ENCODE results near the gene FADD.
A peak's percentile ranks its signal among the peaks of the same experiment; 100 is the strongest.
"Not testable (repeated sequence)": the region's sequence is repeated elsewhere in the genome, so short reads cannot be mapped to it uniquely, and the experiment has no call there.

FADD gene

DNA sequence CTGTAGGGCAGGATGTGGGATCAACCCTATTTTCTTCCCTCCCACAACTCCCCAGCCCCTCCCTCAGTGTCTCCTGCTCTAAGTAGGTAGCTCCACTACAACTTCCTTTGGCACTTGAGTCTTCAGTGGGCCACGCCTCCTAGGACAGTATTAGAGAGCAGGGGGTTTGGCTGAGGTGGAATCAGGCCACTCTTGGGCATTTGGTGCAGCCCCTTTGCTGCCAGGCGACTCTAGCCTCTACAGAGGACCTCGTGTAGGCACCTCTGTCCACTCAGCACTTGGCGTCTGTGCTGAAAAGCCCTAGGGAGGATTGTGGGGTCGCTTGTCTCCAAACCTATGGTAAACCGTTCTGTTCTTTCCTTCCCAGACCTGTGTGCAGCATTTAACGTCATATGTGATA, 2.7 kb downstream of the FADD start:
- no peak for DNase-seq

DNA sequence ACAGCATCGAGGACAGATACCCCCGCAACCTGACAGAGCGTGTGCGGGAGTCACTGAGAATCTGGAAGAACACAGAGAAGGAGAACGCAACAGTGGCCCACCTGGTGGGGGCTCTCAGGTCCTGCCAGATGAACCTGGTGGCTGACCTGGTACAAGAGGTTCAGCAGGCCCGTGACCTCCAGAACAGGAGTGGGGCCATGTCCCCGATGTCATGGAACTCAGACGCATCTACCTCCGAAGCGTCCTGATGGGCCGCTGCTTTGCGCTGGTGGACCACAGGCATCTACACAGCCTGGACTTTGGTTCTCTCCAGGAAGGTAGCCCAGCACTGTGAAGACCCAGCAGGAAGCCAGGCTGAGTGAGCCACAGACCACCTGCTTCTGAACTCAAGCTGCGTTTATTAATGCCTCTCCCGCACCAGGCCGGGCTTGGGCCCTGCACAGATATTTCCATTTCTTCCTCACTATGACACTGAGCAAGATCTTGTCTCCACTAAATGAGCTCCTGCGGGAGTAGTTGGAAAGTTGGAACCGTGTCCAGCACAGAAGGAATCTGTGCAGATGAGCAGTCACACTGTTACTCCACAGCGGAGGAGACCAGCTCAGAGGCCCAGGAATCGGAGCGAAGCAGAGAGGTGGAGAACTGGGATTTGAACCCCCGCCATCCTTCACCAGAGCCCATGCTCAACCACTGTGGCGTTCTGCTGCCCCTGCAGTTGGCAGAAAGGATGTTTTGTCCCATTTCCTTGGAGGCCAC, 3.3 kb downstream of the FADD start:
- DNase-seq, result no peak

DNA sequence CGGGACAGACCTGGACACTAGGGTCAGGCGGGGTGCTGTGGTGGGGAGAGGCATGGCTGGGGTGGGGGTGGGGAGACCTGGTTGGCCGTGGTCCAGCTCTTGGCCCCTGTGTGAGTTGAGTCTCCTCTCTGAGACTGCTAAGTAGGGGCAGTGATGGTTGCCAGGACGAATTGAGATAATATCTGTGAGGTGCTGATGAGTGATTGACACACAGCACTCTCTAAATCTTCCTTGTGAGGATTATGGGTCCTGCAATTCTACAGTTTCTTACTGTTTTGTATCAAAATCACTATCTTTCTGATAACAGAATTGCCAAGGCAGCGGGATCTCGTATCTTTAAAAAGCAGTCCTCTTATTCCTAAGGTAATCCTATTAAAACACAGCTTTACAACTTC, 3.9 kb downstream of the FADD start:
- DNase-seq, result no peak

DNA sequence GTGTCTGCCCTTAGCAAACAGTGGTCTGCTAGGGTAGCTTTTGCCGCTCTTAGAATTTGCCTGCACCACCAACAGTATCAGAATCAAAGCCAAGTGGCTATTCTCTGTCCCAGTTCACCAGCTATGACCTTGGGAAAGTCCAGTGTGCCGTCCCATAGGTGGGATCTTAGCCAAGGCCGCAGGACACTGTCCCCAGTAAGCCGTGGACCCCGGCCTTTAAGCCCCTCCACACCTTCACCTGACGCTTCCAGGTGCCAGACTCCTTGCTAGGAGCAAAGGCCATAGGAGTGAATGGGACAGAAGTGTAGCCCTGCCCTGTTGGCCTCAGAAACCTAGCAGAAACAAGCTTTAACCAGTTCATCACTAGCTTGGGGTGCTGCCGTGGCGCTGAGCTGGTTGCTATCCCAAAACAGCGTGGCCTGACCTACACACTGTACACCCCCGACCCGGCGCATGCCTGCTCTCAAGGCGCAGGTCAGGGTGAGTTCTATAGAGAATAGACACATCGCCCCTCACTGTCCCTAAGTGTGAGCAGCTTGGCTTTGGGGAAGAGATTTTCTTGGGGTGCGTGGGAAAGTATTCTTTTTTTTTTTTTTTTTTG, 4.5 kb downstream of the FADD start:
- DNase-seq, result no peak

DNA sequence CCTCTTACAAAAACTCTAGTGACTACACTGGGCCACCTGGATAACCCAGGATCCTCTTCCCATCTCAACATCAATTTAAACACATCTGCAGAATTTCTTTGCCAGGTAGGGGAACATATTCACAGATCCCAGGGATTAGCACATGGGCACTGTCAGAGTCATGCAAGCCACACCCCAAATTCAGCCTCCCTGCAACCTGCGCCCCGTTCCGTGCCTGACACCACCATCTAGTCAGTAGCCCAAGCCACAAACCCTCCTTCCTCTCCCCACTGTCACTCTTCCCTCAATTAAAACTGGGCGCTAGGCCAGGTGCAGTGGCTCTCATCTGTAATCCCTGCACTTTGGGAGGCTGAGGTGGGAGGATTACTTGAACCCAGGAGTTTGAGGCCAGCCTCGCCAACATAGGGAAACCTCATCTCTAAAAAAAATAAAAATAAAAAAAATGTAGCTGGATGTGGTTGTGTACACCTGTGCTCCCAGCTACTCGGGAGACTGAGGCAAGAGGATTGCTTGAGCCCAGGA, 6.4 kb downstream of the FADD start:
- DNase-seq, result no peak

DNA sequence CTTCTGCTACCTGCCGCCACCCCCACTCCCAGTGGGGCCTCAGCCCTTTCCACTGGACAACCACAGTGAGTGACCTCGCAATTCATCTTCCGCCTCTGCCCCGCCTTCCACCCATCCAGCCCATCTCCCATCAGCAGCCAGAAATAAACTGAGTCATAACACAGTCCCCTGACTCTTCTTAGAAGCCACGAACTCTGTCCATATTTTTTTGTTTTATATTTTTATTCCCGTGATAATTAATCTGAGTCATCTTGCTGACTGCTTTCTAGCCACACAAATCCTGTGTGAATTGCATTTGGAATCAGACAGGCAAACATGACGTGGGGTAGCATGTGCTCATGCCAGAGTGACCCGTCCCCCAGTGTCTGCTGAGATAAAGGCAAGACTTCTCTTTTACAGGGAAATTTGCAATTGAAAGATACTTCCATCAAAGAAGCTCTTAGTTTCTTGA, 7.0 kb downstream of the FADD start:
- DNase-seq, result no peak

DNA sequence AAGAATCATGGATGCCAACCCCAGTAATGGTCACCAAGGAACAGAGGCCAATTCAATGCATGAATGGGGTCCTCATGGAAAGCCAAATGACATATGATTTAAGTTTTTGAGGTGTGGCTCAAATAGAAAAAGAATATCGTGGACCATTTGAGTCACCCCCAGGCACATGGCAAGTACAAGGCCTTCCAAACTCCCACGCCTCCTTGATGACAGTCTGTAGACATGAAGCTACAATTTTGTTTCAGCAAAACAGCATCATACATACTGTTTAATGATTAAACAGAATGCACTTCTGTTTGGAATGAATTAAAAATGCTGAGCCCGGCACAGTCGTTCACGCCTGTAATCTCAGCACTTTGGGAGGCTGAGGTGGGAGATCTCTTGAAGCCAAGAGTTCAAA, 7.4 kb downstream of the FADD start:
- DNase-seq, result no peak

DNA sequence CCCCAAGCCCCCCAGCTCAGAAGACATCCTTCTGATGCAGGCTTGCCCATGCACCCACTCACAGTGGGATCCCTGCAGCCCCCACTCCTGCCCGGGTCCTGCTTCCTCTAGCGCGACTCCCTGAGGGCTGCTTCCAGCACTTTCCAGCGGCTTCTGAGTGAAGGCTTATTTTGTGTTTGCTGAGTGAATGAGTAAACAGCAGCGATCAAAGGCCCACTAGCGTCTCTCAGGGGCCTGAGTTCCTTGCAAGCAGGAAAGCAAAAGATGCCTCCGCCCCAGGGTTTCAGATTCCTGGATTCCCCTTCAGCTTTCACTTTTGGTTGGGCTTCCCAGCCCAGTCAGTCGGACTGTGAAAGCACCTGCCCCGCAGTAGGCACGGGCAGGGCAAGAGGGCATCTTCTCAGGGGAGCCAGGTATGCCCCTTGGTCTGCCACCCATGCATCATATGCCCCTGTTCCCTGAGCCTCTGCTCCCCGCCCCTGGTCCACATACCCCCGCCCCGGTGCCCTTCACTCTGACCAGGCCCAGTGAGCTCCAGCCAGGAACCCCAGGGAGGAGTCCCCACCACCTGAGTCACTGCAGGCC, 9.2 kb downstream of the FADD start:
- DNase-seq, result peak; percentile 28

DNA sequence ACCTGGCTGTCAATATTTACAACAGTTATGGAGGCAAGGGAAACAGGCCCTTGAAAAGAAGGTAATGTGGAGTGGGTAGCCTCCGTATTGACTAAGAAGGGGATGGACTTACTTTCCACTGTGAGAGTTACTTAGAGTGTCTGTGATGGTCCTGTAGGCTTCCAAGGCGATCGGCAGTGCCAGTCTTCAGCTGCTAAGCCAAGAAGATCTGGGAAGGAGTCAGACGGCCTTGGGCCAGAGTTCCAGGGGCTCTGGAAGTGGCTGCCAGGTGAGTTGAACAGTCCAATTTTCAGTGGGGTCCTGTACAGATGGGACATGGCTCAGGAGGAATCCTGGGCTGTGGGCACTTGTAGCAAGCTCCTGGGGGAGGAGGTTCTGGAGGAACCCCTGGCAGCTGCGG, 14.3 kb downstream of the FADD start:
- not testable (repeated sequence) for DNase-seq

DNA sequence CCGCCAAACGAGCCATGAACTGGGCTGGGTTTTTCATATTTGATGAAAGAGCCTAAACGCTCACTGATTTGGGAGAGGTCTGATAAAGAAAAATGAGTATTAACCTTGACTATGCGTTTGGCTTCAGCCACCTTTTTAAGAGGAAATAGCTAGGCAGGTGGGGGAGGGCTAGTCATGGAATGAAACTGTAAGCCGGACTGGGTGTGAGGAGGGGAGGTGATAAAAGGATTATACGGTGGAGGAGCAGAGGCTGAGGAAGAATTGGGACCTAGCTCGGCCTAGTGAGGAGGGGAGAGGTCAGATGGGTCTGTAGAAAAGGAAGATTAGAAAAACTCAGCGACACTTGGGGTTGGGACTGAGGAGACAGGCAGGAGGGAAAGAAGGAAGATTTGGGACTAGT, 15.0 kb downstream of the FADD start:
- DNase-seq, result not testable (repeated sequence)

DNA sequence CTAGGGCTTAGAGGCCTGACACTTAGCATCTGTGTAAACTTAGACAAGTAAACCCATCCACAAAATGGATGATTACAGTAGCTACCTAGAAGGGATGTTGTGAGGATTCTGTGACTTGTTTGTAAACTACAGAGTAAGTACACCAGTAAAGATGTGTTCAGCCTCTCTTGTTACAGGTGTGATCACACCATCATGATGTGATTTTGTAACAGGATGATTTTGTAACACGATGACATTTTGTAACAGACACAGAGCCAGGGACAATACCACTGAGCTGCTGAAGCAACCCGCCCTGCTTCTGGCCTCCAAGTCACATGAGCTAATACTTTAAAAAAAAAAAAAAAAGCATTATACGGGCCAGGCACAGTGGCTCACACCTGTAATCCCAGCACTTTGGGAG, 17.0 kb downstream of the FADD start:
- DNase-seq, result no peak

DNA sequence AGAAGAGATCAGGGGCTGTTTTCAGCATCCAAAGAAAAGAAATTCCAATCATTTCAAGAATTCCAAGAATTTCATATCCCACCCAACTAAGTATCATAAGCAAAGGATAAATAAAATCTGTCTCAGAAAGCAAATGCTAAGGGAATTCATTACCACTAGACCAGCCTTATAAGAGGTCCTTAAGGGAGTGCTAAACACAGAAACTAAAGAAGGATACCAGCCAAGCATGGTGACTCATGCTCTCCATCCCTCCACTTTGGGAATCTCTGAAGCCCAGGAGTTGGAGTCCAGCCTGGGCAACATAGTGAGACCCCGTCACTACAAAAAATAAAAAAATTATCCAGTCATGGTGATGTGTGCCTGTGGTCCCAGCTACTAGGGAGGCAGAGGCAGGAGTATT, 17.8 kb downstream of the FADD start:
- no peak for DNase-seq

DNA sequence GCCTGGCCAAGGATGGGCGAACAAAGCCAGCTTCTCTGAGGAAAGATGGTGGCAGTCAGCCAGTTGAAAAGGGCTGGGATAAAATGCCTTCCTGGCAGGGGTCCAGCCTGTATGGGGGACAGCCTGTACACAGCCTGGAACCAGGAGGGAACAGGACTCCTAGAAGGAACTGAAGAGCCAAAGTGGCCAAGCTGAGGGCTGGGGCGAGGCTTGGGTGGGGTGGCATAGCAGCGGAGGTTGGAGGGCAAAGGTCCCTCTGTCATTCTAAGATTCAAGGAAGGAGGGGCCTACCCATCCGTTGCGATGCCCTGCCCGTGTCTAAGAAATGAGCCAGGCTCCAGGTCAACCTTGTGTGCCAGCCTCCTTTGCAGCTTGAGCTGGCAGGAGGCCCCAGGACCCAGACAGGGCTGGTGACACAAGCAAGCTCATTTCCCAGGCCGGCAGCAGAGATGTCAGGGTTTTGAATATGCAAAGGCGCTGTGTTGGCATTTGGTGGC, 22.6 kb downstream of the FADD start:
- DNase-seq, result peak; percentile 37

DNA sequence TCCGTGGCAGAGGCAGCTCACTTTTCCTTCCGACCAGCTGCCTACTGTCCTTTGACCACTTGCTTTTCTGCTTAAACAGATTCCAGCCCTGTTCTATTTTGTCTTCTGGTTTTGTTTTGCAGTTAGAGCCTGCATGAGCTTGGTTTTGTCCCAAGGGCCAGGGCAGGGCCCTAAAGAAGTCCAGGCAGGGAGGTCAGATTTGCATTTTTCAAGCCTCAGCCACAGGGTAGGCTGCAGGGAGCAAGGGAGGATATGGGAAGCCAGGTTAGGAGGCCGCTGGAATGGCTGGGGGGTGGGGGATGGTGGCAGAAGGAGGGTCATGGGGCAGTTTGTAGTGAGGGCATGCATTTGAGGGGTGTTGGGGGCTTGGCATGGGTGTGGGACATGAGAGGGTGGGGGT, 23.1 kb downstream of the FADD start:
- DNase-seq, result no peak

DNA sequence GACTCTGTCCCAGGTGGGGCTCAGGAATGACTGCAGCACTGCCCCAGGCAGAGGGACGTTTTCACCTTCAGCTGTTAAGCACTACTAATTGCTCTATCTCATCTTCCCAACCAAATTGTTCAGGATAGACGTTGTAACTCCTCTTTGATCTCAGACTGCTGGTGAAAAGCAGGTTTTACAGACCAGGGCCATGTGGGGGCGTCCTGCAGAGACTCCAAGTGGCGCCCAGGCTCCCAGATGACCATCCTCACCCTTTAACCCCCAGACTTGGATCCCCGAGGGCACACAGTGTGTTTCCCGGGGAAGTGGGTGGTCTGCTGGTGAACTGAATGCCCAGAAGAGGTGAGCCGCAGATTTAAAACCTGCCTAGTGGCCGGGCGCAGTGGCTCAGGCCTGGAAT, 23.9 kb downstream of the FADD start:
- DNase-seq, result peak; percentile 41

DNA sequence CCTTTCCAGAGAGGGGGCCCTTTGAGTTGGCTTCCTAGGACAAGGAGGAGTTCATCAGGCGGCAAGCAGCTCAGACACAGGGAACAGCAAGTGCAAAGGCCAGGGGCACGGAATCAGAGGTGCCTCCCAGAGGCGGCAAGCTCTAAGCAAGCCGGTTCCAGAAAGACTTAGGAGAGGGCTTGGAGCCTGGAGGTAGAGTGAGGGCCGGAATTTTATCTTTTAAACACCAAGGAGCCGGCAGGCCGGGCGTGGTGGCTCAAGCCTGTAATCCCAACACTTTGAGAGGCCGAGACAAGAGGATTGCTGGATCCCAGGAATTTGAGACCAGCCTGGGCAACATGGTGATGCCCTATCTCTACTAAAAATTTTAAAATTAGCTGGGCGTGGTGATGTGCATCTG, 26.6 kb downstream of the FADD start:
- no peak for DNase-seq

DNA sequence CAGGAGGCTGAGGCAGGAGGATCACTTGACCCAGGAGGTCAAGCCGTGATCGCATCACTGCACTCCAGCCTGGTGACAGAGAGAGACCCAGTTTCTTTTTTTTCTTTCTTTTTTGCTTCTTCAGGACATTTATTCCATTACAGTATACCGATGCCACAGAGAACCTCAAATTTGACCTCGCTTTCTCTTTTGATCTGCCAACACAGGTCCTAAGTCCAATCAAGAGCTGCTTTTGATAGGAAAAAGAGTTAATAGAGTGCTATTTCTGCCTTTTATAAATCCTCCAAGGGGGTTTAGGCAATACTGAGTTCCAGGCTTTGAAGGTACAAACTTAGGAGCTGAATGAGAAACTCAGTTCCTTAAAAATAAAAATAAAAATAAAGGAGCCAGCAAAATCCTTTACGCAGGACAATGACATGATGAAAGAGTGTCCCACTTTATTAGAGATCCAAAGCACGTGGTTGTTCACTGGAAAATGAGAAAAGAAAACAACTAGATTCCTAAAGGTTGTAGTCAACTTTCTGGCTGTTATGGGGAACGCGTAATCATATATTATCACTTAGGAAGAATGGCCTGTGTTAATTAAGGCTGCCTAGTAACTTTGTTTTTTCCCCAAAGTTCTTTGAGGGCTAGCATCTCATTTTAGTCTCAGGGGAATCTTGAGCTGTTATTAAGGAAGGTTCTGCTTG, 27.2 kb downstream of the FADD start:
- no peak for DNase-seq

DNA sequence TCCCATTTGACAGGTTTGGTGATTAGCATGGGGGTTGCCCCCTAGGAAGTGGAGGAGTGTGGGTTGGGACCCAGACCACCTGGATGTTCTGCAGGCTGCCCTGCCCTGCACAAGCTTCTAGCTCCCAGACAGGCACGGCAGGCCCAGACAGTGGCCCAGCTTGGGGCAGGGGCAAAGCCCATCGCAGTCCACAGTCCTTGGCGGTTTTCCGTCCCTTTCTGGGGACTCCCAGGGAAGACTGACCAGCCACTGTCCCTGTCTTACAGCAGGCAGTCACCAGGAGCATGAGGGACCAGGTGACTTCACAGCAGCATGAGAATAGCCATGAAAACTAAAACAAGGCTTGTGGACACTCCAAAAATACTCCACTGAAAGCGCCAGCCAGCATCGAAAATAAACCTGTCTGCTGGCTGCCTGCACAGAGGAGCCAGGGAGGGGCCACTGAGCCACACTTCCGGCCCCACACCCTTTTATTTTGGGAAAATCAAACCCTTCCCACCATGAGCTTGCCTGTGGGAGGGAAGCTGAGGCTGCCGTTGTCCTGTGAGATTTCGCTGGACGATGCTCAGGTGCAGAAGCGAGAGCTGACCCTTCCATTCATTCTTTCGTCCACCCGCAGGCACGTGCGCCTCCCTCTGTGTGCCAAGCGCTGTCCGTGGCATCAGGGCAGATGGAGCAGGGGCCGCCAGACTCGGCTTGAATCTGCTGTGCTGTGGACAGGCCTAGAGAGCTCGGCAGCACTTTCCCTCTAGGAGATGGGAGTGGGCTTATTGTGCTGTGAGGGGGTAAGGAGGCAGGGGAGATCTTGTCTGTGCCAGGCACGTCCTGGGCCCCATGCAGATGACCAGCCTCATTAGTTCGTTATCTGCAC, 28.0 kb downstream of the FADD start:
- no peak for DNase-seq

DNA sequence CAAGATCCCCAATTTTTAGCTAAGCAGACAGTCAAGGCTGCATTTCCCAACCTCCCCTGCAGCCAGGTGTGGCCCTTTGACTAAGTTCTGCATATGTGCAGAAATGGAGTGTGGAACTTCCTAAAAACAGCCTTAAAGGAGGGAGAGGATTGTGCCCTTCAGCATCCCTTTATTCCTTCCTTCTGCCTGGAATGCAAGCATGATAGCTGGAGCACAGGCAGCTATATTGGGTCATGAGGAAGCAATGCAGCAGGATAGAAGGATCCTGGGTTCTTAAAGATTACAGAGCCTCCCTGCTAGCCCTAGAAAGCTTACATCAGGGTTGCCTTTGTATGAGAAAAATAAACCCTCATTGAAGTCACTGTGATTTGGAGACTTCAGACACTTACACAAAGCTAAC, 29.9 kb downstream of the FADD start:
- DNase-seq, result no peak

DNA sequence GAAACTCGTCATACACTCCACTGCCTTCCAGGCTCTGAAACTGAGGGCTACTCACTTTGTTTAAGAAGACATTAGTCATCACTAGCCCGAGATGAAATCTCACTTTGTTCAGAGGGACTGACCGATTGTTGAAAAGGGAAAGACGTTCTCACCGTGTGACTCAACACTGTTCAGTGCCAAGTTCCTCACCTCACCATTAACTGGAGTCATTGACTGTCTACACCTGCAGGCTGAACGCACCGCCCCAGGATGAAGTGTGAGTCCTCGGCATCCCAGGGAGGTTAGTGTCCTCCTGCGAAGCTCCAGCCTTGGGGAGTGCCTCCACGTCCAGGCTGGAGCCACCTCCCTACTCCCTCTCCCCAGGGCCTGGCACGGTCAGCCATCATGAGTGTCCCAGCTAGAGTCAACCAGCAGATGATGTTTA, 30.4 kb downstream of the FADD start:
- no peak for DNase-seq

DNA sequence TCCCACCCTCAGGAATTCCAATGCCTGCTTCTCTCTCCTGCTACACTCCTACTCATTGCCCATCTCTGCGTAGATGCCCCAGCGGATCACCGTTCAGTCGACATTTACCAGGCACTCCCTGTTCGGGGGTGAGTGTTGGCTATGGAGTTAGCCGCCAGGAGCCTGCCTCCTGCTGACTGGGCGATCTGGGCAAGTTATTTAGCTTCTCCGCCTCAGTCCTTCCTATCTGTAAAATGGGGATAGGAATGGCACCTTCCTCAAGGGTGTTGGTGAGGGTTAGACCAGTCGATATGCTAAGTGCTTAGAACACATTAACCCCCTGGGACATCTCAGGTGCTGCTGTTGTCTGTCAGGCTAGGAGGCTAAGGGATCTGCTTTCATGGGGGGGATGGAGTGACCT, 30.9 kb downstream of the FADD start:
- DNase-seq, result no peak

DNA sequence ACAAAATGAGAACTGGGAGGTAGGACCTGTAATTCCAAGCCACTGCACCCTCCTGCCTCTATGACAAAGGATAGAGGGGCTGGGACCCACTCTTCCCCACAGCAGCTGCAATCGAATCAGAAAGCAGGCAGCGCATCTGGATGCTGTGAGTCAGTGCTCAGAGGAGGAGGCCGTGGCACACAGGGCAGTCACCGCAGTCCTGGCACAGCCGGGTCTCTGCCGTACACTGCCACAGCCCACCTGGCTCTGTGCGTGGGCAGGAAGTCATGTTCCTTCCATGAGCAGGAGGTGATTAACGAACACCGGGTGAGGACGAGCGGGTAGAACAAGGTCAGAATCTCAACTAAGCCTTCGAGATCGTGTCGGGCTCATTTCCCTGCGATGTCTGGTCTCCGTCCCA, 37.2 kb downstream of the FADD start:
- no peak for DNase-seq

Measured in NCI-H69 (cell line).